HG02973 (cell line): ENCODE results near the gene SNED1.

Experiments used
- ATAC-seq: cut with Tn5 transposase; IDR thresholded peaks from one replicate; pipeline ENCODE4 v1.9.1; 2021; ENCODE audit warnings: moderate library complexity; ENCODE audit not compliant: unreplicated experiment

The SNED1 gene

DNA sequence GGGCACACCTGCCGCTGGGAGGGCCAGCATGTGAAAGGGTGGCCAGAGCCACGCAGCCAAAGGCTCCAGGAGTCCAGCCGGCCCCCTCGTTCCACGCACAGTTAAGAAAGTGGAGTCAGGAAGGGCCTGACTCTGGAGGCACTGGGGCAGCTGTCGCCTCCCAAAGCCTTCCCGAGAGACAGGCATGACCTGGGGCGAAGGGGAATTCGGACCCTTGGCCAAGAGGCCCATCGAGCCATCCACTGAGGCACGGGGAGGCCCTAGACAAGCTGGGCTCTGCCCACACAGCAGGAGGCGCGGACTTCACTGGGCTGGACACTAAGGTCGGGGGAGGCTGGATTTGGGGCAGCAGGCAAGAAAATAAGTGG, 38.5 kb upstream of the SNED1 start:
- ATAC-seq: no peak

DNA sequence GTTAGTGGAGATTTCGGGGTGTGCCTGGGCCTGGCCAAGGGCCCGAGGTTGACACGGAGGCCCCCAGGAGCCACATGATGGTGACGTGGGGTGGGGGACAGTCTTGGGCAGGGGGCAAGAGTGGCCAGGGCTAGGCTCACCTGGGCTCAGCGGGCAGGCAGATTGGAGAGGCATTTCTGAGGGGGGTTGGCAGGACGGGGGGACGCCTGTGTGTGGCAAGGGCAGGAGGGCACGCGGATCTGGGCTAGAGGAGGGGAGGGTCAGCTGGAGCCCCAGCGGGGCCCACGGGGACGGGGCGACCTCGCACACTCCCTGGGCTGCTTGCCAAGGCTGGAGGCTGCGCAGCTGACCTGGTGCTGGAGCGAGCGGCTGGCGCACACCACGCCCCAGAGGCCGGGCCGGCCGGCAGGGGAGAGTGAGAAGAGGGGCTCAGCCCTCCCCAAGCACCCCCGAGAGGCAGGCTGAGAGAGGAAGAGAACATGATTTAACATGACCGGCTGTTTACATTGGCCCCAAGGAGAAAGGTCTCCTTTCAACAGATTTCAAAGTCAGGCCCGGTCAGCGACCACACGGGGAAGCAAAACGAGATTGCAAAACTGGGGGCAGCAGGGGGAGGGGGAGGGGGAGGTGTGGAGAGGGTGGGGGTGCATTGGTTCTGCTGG, 38.0 kb upstream of the SNED1 start:
- no peak for ATAC-seq

DNA sequence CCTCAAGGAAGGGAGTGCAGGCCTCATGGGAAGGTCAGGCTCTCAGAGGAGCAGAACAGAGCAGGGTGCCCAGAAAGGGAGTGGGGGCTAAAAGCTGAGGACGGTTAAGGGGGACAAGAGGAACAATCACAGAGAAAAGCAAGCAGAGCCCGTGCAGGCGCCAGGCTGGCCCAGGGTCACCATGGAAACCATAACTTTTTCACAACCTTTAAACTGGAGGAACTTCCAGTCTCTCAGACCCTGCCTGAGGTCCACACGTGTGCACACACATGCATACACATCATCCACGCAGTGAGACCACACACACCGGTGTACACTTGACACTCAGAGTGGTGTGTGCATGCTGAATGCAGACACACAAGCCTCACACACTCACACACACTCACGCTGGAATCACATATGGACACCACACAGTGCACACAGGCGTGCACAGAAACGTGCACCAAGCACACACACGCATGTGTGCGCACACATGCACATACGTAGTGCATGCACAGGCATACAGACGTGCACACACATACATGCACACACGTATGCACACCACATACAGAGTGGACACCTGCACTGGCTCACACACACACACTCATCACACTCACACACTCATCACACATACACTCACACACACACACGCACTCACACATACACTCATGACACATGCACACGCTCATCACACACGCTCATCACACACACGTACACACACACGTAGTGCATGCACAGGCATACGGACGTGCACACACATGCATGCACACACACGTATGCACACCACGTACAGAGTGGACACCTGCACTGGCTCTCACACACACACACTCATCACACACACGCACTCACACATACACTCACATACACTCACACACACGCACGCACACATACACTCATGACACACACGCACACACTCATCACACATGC, 37.2 kb upstream of the SNED1 start:
- ATAC-seq: no peak

DNA sequence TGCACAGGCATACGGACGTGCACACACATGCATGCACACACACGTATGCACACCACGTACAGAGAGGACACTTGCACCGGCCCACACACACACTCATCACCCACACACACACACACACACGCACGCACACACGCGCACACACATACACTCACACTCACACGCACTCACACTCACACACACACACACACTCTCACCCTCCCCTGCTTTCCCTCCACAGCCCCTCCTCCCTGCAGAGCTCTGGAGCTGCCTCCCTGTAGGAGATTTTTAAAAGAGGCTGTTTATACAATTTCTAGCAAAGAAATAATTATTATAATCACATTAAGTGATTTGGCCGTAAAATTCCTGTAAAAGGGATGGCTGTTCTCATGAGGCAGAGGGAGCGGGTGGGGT, 36.5 kb upstream of the SNED1 start:
- ATAC-seq: no peak

DNA sequence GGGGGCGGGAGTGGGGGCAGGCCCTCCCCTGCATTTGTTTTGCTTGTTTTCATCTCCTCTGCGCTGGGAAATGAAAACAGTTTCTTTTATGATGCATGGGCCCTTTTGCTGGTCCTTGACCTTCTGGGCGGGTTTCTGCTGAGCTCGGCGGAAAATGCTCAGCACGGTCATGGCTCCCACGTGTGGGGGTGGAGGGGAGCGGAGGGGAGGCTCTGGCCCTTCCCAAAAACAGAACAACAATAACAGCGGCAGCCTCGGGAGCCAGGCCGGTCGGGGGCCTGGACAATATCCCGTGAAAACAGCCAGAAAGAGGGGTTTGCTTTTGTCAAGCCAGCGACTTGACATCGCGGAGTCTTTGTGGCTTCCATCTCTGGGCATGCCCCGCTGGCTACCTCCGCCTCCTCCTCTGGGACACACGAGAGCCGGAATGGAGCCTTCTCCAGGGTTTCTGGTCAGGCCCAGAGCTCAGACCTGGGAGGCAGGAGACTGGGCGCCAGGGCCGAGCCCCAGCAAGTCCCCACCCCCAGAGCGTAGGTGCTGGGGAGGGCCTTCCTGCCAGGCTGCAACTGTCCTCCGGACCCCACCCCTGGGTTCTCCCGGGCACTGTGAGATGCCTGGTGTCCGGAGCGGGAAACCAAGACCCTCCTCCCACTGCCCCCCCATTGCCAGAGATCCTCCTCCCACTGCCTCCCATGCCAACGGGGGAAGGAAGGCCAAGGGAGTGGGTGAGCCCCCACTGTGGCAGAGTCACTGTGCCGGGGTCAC, 35.9 kb upstream of the SNED1 start:
- no peak for ATAC-seq

DNA sequence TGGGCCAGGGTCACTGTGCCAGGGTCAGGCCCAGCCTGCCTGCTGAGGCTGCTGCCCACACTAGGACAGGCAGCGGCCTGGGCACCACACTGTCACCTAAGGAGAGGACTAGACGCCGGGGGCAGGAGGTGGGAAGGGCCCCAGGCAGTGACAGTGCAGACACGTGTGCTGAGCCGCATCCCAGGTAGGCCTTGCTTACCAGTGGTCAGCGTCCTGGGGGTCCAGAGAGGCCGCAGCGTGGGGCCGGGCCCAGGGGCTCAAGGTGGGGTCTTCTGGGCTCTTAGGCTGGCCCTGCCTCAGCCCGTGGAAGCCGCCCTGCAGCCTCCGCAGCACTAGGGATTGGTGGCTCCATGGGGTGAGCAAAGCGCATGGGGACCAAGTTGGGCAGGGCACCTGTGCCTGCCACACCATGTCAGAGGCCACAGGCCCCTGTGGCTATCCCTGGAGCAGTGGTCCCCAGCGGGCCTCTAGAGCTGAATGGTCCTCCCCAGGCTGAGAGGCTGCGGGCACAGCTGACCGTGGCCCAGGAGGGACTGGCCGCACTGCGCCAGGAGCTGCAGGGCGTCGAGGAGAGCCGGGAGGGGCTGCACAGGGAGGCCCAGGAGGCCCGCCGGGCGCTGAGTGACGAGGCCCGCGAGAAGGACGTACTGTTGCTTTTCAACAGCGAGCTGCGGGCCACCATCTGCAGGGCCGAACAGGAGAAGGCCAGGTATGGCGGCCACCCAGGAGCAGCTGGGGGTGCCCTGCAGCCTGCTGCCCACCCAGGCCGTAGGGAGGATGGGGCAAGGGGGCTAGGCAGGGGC, 35.2 kb upstream of the SNED1 start:
- no peak for ATAC-seq

DNA sequence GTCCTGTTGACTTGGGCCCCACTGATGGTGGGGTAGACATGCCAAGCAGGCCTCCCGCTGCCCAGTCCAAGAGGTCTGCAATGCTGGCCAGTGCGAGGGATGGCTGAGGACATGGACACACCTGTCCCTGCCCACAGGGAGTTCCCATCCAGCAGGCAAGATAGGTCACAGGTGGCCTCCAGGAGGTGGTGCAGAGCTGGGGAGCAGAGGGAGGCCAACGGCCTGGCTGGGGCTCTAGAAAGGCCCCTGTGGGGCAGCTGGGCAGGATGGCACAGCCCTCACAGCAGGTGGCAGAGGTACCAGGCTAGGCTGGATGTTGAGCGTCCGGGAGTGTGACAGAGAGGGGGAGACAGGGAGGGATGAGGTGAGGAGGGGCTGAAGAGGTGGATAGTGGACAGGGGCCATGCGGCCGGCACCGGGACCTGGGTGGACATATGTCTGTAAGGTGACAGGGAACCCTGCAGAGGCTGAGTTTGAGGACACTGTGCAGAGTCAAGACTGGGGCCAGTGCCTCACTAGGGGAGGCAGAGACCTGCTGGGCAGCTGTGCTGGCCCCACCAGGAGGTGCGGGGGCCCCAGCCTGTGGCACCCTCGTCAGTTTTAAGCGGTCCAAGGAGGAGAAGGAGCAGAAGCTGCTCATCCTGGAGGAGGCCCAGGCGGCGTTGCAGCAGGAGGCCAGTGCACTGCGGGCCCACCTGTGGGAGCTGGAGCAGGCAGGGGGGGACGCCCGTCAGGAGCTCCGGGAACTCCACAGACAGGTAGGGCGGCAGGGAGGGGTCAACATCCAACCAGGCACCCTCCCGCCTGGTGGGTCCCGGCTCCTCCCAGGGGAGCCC, 34.3 kb upstream of the SNED1 start:
- no peak for ATAC-seq

DNA sequence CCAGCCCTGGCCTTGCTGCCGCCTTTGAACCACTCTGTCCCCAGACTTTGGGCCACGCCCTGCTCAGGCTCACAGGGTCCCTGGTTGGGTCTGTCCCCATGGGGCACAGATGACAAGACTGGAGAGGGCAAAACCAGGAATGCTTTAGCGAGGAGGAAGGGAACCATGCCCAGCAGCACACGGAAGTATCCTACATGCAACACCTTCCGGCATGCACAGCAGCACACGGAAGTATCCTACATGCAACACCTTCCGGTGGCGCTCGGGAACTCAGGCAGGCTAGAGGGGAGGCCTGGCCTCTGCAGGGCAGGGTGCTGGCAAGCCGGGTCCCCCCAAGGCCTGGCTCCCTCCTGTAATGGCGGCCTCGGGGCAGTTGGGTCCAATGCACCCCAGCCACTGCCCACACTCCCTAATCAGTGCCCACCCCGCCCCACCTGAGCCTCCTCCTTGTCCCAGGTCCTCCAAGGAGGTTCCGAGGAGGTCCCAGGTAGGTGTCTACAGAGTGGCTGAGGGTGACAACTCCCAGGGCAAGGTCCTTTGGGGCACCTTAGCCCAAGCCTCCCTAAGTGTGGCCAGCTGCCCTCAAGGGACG, 33.6 kb upstream of the SNED1 start:
- ATAC-seq: no peak

DNA sequence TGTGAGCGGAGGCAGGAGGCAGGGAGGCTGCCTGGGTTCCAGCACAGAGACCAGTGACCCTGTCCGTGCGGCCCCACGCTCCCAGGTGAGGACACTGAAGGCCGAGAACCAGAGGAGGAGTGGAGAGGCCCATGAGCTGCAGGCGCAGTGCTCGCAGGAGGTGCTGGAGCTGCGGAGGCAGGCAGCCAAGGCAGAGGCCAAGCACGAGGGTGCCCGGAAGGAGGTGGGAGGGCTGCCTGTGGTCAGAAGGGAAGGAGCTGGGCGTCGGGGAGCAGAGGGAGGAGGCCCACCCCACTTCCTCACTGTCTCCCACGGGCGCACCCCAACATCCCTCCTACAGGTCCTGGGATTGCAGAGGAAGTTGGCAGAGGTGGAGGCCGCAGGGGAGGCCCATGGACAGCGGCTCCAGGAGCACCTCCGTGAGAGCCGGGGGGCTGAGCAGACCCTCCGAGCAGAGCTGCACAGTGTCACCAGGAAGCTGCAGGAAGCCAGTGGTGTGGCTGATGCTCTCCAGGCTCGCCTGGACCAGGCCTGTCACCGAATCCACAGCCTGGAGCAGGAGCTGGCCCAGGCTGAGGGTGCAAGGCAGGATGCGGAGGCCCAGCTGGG, 33.0 kb upstream of the SNED1 start:
- ATAC-seq: no peak

DNA sequence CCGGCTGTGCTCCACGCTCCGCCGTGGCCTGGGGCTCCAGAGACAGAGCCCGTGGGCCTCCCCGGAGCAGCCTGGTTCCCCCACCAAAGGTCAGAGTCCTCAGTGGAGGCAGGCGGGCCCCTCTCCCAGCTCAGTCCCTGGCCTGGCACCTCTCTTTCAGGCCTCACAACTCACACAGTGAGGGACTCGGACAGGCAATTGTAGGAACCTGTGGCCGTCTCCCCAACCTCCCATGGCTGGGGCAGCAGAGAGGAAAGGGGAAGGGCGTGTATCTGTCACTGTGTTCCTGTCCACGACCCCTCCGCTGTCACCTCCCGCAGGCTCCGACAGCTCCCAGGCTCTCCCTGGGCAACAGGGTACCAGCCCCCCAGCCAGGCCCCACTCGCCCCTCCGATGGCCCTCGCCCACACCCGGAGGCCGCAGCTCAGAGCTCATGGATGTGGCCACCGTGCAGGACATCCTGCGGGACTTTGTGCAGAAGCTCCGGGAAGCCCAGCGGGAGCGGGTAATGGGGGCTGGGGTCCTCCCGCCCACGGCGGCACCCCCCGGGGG, 32.4 kb upstream of the SNED1 start:
- no peak for ATAC-seq

DNA sequence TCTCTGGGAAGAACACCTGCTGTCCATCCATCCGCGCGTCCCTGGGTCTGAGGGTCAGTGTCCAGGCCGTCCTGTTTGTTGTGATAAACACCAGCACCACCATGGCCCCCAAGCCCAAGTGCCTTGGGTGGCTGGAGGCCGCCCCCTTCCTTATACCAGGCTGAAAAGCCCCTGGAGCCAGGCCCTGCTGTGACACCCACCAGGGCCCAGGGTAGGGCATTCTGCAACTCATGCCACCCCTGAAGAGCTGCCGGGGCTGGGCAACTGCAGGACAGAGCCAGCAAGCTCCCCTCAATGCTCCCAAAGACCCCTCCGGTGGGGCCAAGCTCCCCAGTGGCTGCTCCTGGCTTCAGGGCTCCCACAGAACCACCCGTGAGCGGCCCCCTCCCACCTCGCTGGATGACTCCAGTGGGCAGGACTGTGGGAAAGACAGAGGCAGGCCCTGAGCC, 31.9 kb upstream of the SNED1 start:
- ATAC-seq: no peak

DNA sequence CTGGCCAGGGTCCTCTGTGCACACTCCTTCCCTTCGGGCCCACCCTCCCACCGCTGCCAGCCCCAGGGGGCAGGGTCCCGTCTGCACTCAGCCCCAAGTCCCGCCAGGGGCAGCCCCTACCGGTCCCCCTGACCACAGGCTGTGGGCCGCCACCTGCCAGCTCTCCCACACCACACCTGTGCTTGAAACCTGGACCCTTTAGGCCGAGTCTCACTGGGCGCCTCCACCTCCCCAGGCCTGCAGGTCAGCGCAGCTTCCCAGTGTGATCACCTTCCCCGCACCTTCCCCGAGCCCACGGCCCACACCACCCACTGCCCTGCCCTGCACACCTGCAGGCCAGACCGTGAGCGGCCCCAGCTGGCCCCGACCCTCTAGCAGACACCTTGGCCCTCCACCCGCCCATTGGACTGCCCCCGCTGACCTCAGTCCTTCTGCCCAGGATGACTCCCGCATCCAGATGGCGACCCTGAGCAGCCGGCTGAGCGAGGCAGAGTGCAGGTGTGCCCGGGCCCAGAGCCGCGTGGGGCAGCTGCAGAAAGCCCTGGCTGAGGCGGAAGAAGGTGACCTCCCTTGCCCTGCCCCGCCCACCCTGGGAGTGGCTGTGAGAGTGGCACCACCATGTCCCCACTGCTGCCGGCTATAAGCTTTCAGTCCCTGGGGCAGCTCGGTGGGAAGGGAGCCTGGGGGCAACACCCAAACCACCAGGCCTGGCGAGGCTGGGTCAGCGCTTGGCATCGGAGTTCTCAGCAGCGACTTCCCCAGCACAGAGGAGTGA, 31.3 kb upstream of the SNED1 start:
- no peak for ATAC-seq

DNA sequence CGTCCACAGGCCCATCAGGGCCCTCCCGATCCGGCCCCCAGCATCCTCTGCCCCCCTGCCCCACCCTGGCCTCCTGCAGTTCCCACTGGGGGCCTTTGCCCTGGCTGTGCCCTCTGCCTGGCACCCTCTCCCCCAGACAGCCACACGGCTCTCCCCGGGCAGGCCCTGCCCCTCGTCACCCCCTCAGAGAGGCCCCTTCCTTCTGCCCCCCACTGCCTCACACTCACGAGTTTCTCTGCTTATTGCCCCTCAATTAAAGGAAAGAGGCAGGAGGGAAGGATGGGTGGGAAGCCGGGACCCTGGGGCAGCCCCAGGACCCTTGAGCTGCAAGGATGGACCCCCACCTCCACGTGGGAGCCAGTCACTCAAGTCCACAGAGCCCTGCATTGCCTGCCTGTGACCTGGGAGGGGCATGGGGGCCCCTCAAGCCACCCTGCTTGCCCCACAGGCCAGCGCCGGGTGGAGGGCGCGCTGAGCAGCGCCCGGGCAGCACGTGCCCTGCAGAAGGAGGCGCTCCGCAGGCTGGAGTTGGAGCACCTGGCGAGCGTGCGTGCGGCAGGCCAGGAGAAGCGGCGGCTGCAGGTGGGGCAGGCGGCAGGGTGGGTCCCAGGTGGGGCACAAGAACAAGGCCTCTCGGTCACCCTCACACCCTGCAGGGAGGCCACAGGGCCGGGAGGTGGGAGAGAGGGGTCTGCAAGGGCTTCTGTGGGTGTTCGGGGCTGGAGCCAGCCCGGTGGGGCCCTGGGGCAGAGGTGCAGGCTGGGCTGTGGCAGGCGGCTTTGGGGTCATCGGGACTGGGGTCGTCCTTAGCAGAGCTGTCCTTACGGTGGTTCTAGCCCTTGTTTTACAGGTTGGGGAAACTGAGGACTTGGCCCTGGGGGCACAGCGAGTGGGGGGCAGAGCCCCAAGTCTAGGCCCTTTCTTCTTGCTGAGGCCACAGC, 30.5 kb upstream of the SNED1 start:
- ATAC-seq: no peak

DNA sequence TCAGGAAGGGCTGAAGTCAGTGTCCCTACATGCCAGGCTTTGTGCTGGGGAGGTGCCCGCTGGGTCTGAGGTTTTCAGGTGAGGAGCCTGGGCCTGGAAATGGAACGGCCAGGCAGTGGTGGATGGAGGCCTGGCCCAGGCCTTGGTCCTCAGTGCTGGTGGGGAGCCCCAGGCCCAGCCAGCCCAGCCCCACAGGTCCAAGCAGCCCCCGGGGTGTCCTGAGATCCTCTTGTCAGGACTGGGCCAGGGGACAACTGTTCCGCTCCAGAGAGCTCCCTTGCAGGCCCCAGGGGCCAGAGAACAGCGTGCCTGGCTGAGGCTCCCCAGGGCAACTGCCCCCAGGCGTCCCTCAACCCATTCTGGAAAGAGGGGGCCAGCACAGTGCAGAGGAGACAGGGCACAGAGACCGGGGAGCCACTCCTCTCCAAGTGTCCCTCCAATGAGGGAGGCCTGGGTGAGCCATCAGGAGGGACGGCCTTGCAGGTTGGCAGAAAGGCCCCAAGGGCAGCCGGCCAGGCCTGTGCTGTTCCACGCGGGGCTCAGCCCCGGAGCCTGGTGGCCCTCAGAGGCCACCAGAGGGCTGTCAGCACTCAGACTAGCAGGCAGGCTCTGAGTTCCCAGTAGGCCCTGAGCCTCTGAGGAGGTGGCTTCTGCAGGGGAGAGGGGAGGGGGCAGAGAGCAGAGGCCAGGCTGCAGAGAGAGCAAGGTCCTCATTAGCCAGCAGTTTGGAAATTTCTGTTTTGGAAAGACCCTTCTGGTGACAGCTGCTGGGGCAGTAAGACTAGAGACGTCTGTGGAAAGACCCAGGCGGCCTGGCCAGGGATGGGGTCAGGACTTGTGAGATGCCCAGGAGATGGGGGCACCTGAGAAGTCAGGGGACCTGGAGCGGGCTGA, 29.4 kb upstream of the SNED1 start:
- no peak for ATAC-seq

DNA sequence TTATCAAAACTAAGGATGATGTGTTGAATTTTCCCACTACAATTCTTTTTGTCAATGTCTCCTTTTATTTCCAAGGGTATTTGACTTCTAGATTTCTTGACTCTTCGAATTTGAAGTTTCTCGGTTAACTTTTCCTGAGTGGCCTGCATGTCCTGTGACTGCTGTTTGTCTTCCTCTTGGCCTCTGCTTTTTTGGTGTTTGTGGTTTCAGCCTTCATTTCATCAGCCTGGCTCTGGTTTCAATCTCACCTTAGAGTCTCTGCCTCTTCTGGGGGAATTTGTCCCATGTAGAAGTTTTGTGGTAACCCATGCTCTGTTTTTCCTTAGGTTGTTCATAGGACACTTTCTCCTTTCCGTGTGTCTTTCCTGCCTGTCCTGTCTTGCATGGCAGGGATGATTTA, 28.3 kb upstream of the SNED1 start:
- no peak for ATAC-seq

DNA sequence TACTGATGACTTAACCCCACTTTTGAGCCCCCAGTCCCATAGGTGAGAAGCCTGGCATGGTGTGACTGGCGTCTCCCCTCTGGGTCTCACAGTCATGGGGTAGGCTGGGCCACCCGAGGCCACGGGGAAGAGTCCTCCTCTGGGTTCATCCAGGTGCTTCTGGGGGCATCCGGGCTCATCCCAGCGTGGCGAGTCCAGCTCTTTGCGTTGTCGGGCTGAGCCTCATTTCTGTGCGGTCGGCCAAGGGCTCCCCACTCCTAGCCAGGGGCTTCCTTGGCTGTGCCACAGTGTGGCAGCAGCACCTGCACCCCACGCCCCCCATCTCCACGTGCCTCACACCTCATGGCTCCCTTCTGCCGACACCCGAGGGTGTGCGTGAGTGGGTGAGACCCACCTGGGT, 27.6 kb upstream of the SNED1 start:
- ATAC-seq: no peak
